ENCODE results near the gene SLC10A4. TPM values are rescaled to one million over a fixed set of nuclear protein-coding genes. Genes with fewer than 3 reads are reported as not detected.

SLC10A4 gene
- total RNA-seq, 3 donors from 2014 or later = 0.29 TPM; not detected in 2

- Histone ChIP-seq H3K36me3 (no peaks in the 10 kb centered on the region), H3K4me3 (no peak overlapping the region), H3K9me3 (peaks cover 0 to 9% of the 10 kb centered on the region in 2 donors), H3K27ac (no peak overlapping the region), H3K27me3 (no peaks in the 10 kb centered on the region), H3K4me1 (no peaks in the 10 kb centered on the region)
- DNase-seq (ENCODE audit: low spot score in 2 of 2) = no peak
- intact Hi-C loops (cut with DNase I; ENCODE audit: low total_unique reads) = no loop called here
- TF ChIP-seq, protein P1, sequence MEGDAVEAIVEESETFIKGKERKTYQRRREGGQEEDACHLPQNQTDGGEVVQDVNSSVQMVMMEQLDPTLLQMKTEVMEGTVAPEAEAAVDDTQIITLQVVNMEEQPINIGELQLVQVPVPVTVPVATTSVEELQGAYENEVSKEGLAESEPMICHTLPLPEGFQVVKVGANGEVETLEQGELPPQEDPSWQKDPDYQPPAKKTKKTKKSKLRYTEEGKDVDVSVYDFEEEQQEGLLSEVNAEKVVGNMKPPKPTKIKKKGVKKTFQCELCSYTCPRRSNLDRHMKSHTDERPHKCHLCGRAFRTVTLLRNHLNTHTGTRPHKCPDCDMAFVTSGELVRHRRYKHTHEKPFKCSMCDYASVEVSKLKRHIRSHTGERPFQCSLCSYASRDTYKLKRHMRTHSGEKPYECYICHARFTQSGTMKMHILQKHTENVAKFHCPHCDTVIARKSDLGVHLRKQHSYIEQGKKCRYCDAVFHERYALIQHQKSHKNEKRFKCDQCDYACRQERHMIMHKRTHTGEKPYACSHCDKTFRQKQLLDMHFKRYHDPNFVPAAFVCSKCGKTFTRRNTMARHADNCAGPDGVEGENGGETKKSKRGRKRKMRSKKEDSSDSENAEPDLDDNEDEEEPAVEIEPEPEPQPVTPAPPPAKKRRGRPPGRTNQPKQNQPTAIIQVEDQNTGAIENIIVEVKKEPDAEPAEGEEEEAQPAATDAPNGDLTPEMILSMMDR (IDR thresholded peaks at IDR 0.05) = no peak
- TF ChIP-seq POLR2A (IDR thresholded peaks at IDR 0.05) = no peak
- TF ChIP-seq POLR2AphosphoS5 (IDR thresholded peaks at IDR 0.05) = no peak
Observed at GRCh38 chr4:48462363-48462762, 20.8 kb upstream of the SLC10A4 start.

DNA sequence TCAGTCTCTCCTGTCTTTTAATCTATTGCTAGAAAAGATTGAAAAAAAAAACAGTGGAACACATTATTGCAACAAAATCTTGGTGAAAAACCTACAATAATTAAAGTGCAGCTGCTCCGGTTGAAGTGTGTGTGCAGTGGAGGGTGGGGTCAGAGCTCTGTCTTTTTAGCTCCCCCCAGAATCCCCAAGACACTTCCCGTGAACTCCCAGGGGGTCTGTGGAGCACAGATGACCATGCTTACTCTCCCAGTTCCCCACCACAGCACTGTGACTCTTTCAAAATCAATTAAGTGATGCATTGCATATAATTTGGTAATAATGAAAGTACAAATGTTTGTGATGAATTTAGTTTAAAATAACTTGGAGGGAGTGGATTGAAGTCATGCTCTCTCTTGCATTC, 15.7 kb upstream of the SLC10A4 start:
- Histone ChIP-seq H3K36me3 (no peaks in the 10 kb centered on the region), H3K4me3 (no peak overlapping the region), H3K27me3 (no peaks in the 10 kb centered on the region), H3K9me3 (peaks cover 0 to 4% of the 10 kb centered on the region in 2 donors), H3K27ac (no peak overlapping the region), H3K4me1 (no peaks in the 10 kb centered on the region)
- TF ChIP-seq POLR2AphosphoS5 (IDR thresholded peaks at IDR 0.05) (no peak), POLR2A (IDR thresholded peaks at IDR 0.05) (no peak)
- TF ChIP-seq, protein P1 (IDR thresholded peaks at IDR 0.05) = no peak
- no peak for DNase-seq (ENCODE audit: low spot score in 2 of 2)
- intact Hi-C loops (cut with DNase I; ENCODE audit: low total_unique reads) = no loop called here

GRCh38 chr4:48467891-48468290, 15.3 kb upstream of the SLC10A4 start:
- DNase-seq (ENCODE audit: low spot score in 2 of 2) = no peak
- intact Hi-C loops (cut with DNase I; ENCODE audit: low total_unique reads) = no loop called here
- Histone ChIP-seq H3K27me3 (no peaks in the 10 kb centered on the region), H3K36me3 (no peaks in the 10 kb centered on the region), H3K4me1 (no peaks in the 10 kb centered on the region), H3K4me3 (no peak overlapping the region), H3K9me3 (peaks cover 0 to 3% of the 10 kb centered on the region in 2 donors), H3K27ac (no peak overlapping the region)
- TF ChIP-seq, protein P1 (IDR thresholded peaks at IDR 0.05) = no peak
- TF ChIP-seq POLR2AphosphoS5 (IDR thresholded peaks at IDR 0.05) (no peak), POLR2A (IDR thresholded peaks at IDR 0.05) (no peak)

- Histone ChIP-seq H3K4me1 (no peaks in the 10 kb centered on the region), H3K4me3 (no peak overlapping the region), H3K27ac (no peak overlapping the region), H3K9me3 (no peaks in the 10 kb centered on the region), H3K36me3 (no peaks in the 10 kb centered on the region), H3K27me3 (no peaks in the 10 kb centered on the region)
- intact Hi-C loops (cut with DNase I; ENCODE audit: low total_unique reads) = no loop called here
- no peak for DNase-seq (ENCODE audit: low spot score in 2 of 2)
- TF ChIP-seq POLR2AphosphoS5 (IDR thresholded peaks at IDR 0.05) (no peak), POLR2A (IDR thresholded peaks at IDR 0.05) (no peak)
- TF ChIP-seq, protein P1 (IDR thresholded peaks at IDR 0.05) = no peak
Observed at GRCh38 chr4:48470137-48470536, 13.0 kb upstream of the SLC10A4 start.

DNA sequence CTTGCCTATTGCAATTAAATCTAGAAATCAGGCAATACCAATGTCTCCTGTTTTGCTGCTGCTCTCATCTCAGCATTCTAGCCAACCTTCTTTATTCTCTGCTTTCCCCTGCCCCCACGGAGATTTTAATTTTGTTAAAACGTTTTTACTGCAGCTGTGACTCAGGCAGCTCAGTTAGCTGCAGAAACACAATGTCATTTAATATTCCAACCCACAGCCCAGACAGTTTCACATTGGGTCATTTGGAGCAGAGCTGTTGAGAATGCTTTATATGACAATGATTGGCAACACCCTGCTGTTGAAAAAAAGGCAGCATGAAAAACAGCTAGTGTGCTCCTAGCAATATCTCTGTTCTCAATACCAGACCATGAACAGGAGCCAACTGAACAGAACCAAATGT, 12.6 kb upstream of the SLC10A4 start:
- no peaks in the 10 kb centered on the region for H3K9me3 ChIP-seq
- H3K4me3 ChIP-seq = no peak overlapping the region
- DNase-seq (ENCODE audit: low spot score in 2 of 2) = no peak
- H3K4me1 ChIP-seq = no peaks in the 10 kb centered on the region
- intact Hi-C loops (cut with DNase I; ENCODE audit: low total_unique reads) = no loop called here
- H3K36me3 ChIP-seq = no peaks in the 10 kb centered on the region
- no peak overlapping the region for H3K27ac ChIP-seq
- H3K27me3 ChIP-seq = no peaks in the 10 kb centered on the region
- TF ChIP-seq, protein P1 (IDR thresholded peaks at IDR 0.05) = no peak
- TF ChIP-seq POLR2A (IDR thresholded peaks at IDR 0.05) (no peak), POLR2AphosphoS5 (IDR thresholded peaks at IDR 0.05) (no peak)

Measured in breast epithelium (tissue), 4 donors.